Fibroblast of mammary gland (primary cell): Measurements from ENCODE around the gene CNTLN.

ENCODE experiments used
- DNase-seq: peaks from one replicate; pipeline ENCODE4 v3.0.0-alpha.2; 2010; ENCODE audit warnings: low read depth
- H3K4me3 ChIP-seq: 2 replicates; pipeline ENCODE4 v1.5.1; 2011; ENCODE audit warnings: low read depth, mild to moderate bottlenecking, low read length, moderate library complexity; ENCODE audit not compliant: control insufficient read depth
- CTCF ChIP-seq: conservative IDR thresholded peaks from 2 replicates; pipeline ENCODE4 v1.5.1; 2011; ENCODE audit warnings: low read depth, low read length, inconsistent platforms; ENCODE audit not compliant: control insufficient read depth, insufficient read depth

CNTLN gene

GRCh38 chr9:17217272-17217671, 82.4 kb downstream of the CNTLN start:
- no peak for DNase-seq
- H3K4me3 ChIP-seq = no peak overlapping the region
- no peak for TF ChIP-seq CTCF

- TF ChIP-seq CTCF = peak; percentile 43
- H3K4me3 ChIP-seq = no peak overlapping the region
- DNase-seq = peak; percentile 16
These were observed 84.4 kb downstream of the CNTLN start for GRCh38 chr9:17219261-17219660.

GRCh38 chr9:17222932-17223331, 88.1 kb downstream of the CNTLN start:
- H3K4me3 ChIP-seq = no peak overlapping the region

GRCh38 chr9:17225407-17225806, 90.6 kb downstream of the CNTLN start:
- no peak for TF ChIP-seq CTCF
- no peak for DNase-seq
- H3K4me3 ChIP-seq = no peak overlapping the region

More at GRCh38 chr9:17222932-17223331, 88.1 kb downstream of the CNTLN start:
- TF ChIP-seq CTCF = no peak
- DNase-seq = no peak

GRCh38 chr9:17229945-17230560, 95.2 kb downstream of the CNTLN start:
- TF ChIP-seq CTCF = no peak
- no peak overlapping the region for H3K4me3 ChIP-seq
- peak; percentile 2 for DNase-seq

GRCh38 chr9:17230646-17231045, 95.8 kb downstream of the CNTLN start:
- H3K4me3 ChIP-seq = no peak overlapping the region
- TF ChIP-seq CTCF = no peak
- DNase-seq = no peak

- H3K4me3 ChIP-seq = no peak overlapping the region
- no peak for TF ChIP-seq CTCF
- DNase-seq = no peak
These were observed 101.3 kb downstream of the CNTLN start for GRCh38 chr9:17236147-17236546.
